ACHN (cell line): ENCODE measurements around the gene SOX11.

ENCODE experiments used
- DNase-seq: peaks from one replicate; pipeline ENCODE4 v3.0.0-alpha.2; 2015
- in situ Hi-C: cut with HindIII; loops from 2 replicates; pipeline ENCODE4 v1.10.0; 2017; ENCODE audit warnings: low sequenced_read_pairs, low pct_ligation_motif_present, low pct_unique_long_range_greater_than_20kb

Gene SOX11

GRCh38 chr2:5690286-5690685, 1.9 kb upstream of the SOX11 start:
- no peak for DNase-seq
- in situ Hi-C loops: no loop called here

GRCh38 chr2:5690718-5691220, 1.4 kb upstream of the SOX11 start:
- in situ Hi-C loops: no loop called here
- DNase-seq: no peak

- in situ Hi-C loops: no loop called here
- no peak for DNase-seq
These were observed 781 bp upstream of the SOX11 start for GRCh38 chr2:5691221-5691984.

- in situ Hi-C loops: no loop called here
- DNase-seq: no peak
These were observed 540 bp downstream of the SOX11 start for GRCh38 chr2:5692561-5693286.

GRCh38 chr2:5693287-5694201, 1.4 kb downstream of the SOX11 start:
- in situ Hi-C loops: no loop called here
- DNase-seq: no peak

GRCh38 chr2:5694306-5694705, 2.1 kb downstream of the SOX11 start:
- DNase-seq: no peak
- in situ Hi-C loops: no loop called here

DNA sequence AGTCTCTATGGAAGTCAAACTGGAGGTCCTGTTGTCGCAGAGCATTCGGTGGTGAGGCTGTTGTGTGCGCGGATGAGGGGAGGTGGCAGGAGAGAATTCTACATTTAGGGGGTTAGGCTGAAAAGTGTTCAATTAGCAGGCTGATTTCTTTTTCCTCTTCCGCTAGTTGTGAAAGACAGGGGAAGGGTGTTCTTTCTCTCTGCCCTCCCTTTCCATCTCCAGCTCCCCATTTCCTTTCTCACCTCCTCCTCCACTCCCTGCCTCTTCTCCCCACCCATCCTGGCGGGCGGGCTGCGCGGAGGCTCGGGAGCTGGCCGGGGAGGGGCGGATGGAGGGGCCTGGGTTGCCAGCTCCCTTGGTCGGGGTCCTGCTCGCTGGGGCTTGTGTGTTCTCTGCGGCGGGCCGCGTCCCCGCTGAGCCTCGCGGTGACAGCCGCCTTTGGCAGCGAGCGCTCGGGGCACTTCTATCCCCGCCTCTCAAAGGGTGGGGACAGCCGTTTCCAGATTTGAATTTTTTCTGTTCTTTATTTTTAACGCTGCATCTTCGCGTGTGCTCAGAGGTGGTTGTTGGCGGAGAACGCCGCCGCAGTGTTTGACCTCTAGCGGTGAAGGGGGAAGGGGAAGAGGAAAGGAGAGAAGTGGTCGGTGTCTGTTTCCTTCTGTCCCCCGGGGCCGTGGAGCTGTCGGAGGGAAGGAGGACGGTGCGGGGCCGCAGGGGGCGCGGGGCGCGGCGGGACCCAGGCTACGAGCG, 3.6 kb downstream of the SOX11 start:
- peak; percentile 72 for DNase-seq
- in situ Hi-C loops: no loop called here

- in situ Hi-C loops: no loop called here
- peak; percentile 51 for DNase-seq
These were observed 4.3 kb downstream of the SOX11 start for GRCh38 chr2:5696404-5696944.

- in situ Hi-C loops: no loop called here
These were observed 4.8 kb downstream of the SOX11 start for GRCh38 chr2:5696945-5697521.

GRCh38 chr2:5697562-5697961, 5.4 kb downstream of the SOX11 start:
- peak; percentile 18 for DNase-seq
- in situ Hi-C loops: no loop called here

More at GRCh38 chr2:5696945-5697521, 4.8 kb downstream of the SOX11 start:
- peak; percentile 74 for DNase-seq

- in situ Hi-C loops: no loop called here
- no peak for DNase-seq
These were observed 6.0 kb downstream of the SOX11 start for GRCh38 chr2:5698134-5698533.

DNA sequence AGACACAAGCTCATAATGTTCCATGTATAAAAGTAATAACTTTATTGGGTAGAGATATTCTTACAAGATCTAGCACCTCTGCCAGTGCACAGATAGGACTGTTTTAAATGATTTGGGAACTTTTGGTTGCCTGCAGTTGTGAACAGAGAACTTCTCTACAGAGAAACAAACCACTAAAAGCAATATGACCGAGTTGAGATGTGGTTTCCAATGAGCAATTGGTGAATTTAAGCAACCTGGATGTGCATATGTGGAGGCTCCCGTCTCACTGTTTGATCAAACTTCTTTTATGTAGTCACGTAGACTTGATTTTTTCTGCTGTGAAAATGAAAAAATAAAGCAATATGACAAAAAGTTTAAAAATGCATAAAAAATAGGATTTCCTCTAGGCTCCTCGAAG, 7.8 kb downstream of the SOX11 start:
- in situ Hi-C loops: no loop called here

GRCh38 chr2:5700551-5700950, 8.4 kb downstream of the SOX11 start:
- no peak for DNase-seq
- in situ Hi-C loops: no loop called here

More for the DNA sequence above, 7.8 kb downstream of the SOX11 start:
- no peak for DNase-seq

DNA sequence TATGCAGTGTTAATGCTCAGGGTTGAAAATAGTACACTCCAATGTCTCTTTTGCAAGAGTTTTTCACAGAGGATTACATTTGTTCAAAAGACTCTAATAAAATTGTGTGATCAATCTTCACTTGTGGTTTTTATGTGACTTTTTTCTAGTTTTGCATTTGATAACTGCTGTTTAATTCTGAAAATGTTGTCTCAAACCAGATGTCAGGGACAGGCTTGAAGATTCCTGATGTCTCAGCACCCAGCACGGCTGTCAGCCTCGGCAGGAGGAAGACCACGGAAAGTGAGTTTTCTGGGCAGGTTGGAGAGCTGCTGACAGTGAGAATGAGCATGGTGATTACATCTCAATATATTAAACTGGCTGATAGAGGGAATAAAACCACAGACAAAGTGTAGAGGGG, 9.1 kb downstream of the SOX11 start:
- no peak for DNase-seq
- in situ Hi-C loops: no loop called here

GRCh38 chr2:5703166-5703565, 11.0 kb downstream of the SOX11 start:
- DNase-seq: no peak
- in situ Hi-C loops: no loop called here

DNA sequence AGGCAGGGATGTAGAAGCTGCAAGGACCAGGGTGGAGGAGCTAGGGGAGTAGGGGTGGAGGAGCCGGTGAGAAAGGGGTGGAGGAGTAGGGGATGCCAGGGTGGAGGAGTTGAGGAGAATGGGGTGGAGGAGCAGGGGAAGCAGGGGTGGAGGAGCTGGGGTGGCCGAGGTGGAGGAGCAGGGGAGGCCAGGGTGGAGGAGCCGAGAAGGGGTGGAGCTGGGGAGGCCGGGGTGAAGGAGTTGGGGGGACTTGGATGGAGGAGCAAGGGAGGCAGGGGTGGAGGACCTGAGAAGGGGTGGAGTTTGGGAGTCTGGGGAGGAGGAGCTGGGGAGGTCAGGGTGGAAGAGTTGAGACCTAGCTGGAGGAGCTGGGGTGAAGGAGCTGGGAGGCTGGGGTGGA, 13.3 kb downstream of the SOX11 start:
- no peak for DNase-seq
- in situ Hi-C loops: no loop called here

DNA sequence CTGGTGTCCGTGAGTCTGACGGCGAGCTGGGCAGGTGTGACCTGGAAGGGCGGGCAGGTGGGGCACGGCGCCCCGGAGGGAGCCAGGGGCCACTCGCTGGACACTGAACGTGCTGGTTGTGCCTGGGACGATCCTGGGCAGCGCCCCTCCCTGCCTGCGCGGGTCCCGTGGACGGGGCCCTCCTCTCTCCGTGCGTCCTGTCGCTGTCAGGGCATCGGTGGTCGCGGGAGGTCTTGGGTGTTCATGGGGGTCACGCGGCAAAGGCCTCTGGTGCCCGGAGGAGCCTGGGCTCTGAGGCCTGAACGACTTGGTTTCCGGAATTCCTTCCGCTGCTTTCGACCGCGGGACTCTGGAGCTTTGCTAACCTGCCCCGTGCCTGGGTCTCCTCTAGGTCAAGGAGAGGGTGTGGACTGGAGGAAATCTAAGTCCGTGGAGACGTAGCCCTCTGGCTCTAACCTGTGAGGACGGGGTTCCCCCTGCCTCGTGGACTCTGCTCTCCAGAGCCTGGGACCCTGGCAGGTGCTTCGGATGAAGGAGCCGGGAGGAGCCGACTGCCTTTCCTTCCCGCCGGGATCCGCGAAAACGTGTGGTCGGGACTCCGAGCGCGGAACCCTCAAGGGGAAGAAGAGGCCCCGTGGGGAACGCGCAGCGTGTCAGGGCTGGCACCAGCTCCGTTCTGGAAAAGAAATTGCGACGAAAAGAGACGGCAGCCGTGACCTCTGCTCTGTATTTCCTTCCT, 14.7 kb downstream of the SOX11 start:
- in situ Hi-C loops: no loop called here
- no peak for DNase-seq
